IMR-90 (cell line): ENCODE results near the gene LY86. TPM values are rescaled to one million over a fixed set of nuclear protein-coding genes. Genes with fewer than 3 reads are reported as not detected.

Experiments
- ATAC-seq: fragments of 200-7000 bp; cut with Tn5 transposase; 2 replicates; pipeline ENCODE4 v1.9.1; 2020; ENCODE audit warnings: low read depth, mild to moderate bottlenecking, moderate library complexity
- BruUV-seq: library from RNA; stranded (reverse); fragments of 400-500 nt; replicated peaks from 2 replicates; lab custom pipeline; 2021; lab: Mats Ljungman, UMichigan
- CTCF ChIA-PET: fragments of 300-600 bp; formaldehyde crosslinking; extraction: SDS; loops from one replicate; lab custom pipeline; 2021; ENCODE audit warnings: antibody characterized with exemption; lab: Yijun Ruan, JAX
- POLR2A ChIA-PET: fragments of 300-600 bp; sonication (Branson Sonifier 250); formaldehyde crosslinking; loops from one replicate; lab custom pipeline; 2022; ENCODE audit warnings: antibody characterized with exemption; ENCODE audit not compliant: unreplicated experiment; lab: Charles Lee
- DNase-seq: peaks from one replicate; pipeline ENCODE4 v3.0.0; 2013
- H2AFZ ChIP-seq: replicated peaks from 2 replicates; pipeline ENCODE3; 2013; ENCODE audit warnings: low read length, mild to moderate bottlenecking; ENCODE audit not compliant: poor library complexity
- H2AK5ac ChIP-seq: 2 replicates; pipeline ENCODE4 v1.6.1; 2013; ENCODE audit warnings: low read depth, low read length, inconsistent platforms
- H2AK9ac ChIP-seq: replicated peaks from 2 replicates; pipeline ENCODE3; 2013; ENCODE audit warnings: mild to moderate bottlenecking, low read depth, low read length, moderate library complexity; ENCODE audit not compliant: poor library complexity
- H2BK120ac ChIP-seq: 2 replicates; pipeline ENCODE4 v1.6.1; 2013; ENCODE audit warnings: low read depth, low read length, inconsistent platforms
- H2BK15ac ChIP-seq: 3 replicates; pipeline ENCODE4 v1.6.1; 2013; ENCODE audit warnings: low read depth, low read length, inconsistent platforms
- H2BK20ac ChIP-seq: 2 replicates; pipeline ENCODE4 v1.6.1; 2013; ENCODE audit warnings: low read depth, mild to moderate bottlenecking, inconsistent platforms, low read length, moderate library complexity
- H2BK5ac ChIP-seq: 2 replicates; pipeline ENCODE4 v1.6.1; 2013; ENCODE audit warnings: mild to moderate bottlenecking, low read depth, low read length, inconsistent platforms; ENCODE audit not compliant: poor library complexity, severe bottlenecking
- H3K14ac ChIP-seq: replicated peaks from 2 replicates; pipeline ENCODE4 v1.6.1; 2013; ENCODE audit warnings: low read depth, low read length, inconsistent platforms
- H3K18ac ChIP-seq: 2 replicates; pipeline ENCODE4 v1.6.1; 2013; ENCODE audit warnings: low read depth, low read length, control low read depth
- H3K23ac ChIP-seq: 2 replicates; pipeline ENCODE4 v1.6.1; 2013; ENCODE audit warnings: low read depth, low read length, inconsistent platforms
- H3K27ac ChIP-seq: 2 replicates; pipeline ENCODE4 v1.5.1; 2013; ENCODE audit warnings: mild to moderate bottlenecking, control low read depth, low read length; ENCODE audit not compliant: insufficient read depth
- H3K27me3 ChIP-seq: 2 replicates; pipeline ENCODE4 v1.6.1; 2013; ENCODE audit warnings: low read length; ENCODE audit not compliant: control insufficient read depth, insufficient read depth
- H3K36me3 ChIP-seq: 2 replicates; pipeline ENCODE4 v1.6.1; 2013; ENCODE audit warnings: low read length, mixed read lengths; ENCODE audit not compliant: control insufficient read depth, insufficient read depth
- H3K4ac ChIP-seq: 2 replicates; pipeline ENCODE4 v1.6.1; 2013; ENCODE audit warnings: low read depth, low read length, inconsistent platforms
- H3K4me1 ChIP-seq: 2 replicates; pipeline ENCODE4 v1.6.1; 2013; ENCODE audit warnings: low read length, mixed read lengths; ENCODE audit not compliant: control insufficient read depth, insufficient read depth
- H3K4me2 ChIP-seq: 2 replicates; pipeline ENCODE4 v1.6.1; 2013; ENCODE audit warnings: low read depth, mild to moderate bottlenecking, control low read depth, low read length, moderate library complexity
- H3K4me3 ChIP-seq: 2 replicates; pipeline ENCODE4 v1.5.1; 2013; ENCODE audit warnings: low read depth, mild to moderate bottlenecking, control low read depth, low read length, moderate library complexity; ENCODE audit not compliant: insufficient read depth
- H3K56ac ChIP-seq: 2 replicates; pipeline ENCODE4 v1.6.1; 2013; ENCODE audit warnings: low read length, inconsistent platforms; ENCODE audit not compliant: insufficient read depth; ENCODE audit errors: extremely low read depth
- H3K79me1 ChIP-seq, 2 experiments: 2 replicates each; pipeline ENCODE4 v1.6.1; 2013; ENCODE audit warnings: low read length in 2 of 2, inconsistent platforms in 1 of 2, low read depth in 1 of 2
- H3K9ac ChIP-seq: 2 replicates; pipeline ENCODE4 v1.6.1; 2013; ENCODE audit warnings: low read depth, low read length, control low read depth
- H3K9me1 ChIP-seq: 2 replicates; pipeline ENCODE4 v1.6.1; 2013; ENCODE audit warnings: low read length, inconsistent platforms; ENCODE audit not compliant: insufficient read depth
- H3K9me3 ChIP-seq: 2 replicates; pipeline ENCODE4 v1.6.1; 2013; ENCODE audit warnings: low read length; ENCODE audit not compliant: control insufficient read depth, insufficient read depth
- H4K20me1 ChIP-seq: 2 replicates; pipeline ENCODE4 v1.6.1; 2013; ENCODE audit warnings: low read length, inconsistent platforms; ENCODE audit not compliant: insufficient read depth
- H4K5ac ChIP-seq: 2 replicates; pipeline ENCODE4 v1.6.1; 2013; ENCODE audit warnings: mild to moderate bottlenecking, low read depth, low read length, control low read depth
- H4K8ac ChIP-seq, 2 experiments: 2 replicates each; pipeline ENCODE4 v1.6.1; 2013; ENCODE audit warnings: low read depth in 2 of 2, low read length in 2 of 2, control low read depth in 1 of 2, inconsistent platforms in 1 of 2
- H4K91ac ChIP-seq: 2 replicates; pipeline ENCODE4 v1.6.1; 2013; ENCODE audit warnings: low read depth, low read length, inconsistent platforms; ENCODE audit not compliant: insufficient read depth
- CEBPB ChIP-seq: IDR thresholded peaks from 2 replicates; pipeline ENCODE4 v1.6.1; 2012; ENCODE audit warnings: low read depth, low read length, improper control_type of control experiment
- CHD1 ChIP-seq: IDR thresholded peaks from 2 replicates; pipeline ENCODE4 v1.6.1; 2012; ENCODE audit warnings: low read depth, low read length, improper control_type of control experiment
- CTCF ChIP-seq: conservative IDR thresholded peaks from 2 replicates; pipeline ENCODE4 v1.5.1; 2012; ENCODE audit warnings: mild to moderate bottlenecking, low read depth, low read length, improper control_type of control experiment
- FOS ChIP-seq: fragments of 150-350 bp; IDR thresholded peaks from 2 replicates; pipeline ENCODE4 v1.6.1; 2016; ENCODE audit warnings: low read depth, low read length
- MAFK ChIP-seq: IDR thresholded peaks from 2 replicates; pipeline ENCODE4 v1.6.1; 2012; ENCODE audit warnings: low read depth, low read length, improper control_type of control experiment
- NFE2L2 ChIP-seq: fragments of 150-350 bp; IDR thresholded peaks from 2 replicates; pipeline ENCODE4 v1.6.1; 2016; ENCODE audit warnings: low read depth, mild to moderate bottlenecking, low read length
- POLR2A ChIP-seq: IDR thresholded peaks from 2 replicates; pipeline ENCODE4 v1.6.1; 2012; ENCODE audit warnings: mild to moderate bottlenecking, low read depth, low read length
- RCOR1 ChIP-seq: IDR thresholded peaks from 2 replicates; pipeline ENCODE4 v1.6.1; 2012; ENCODE audit warnings: mild to moderate bottlenecking, low read length, improper control_type of control experiment; ENCODE audit not compliant: insufficient replicate concordance
- RFX5 ChIP-seq: IDR thresholded peaks from 2 replicates; pipeline ENCODE4 v1.8.0; 2012; ENCODE audit warnings: low read depth, mild to moderate bottlenecking, low read length, moderate library complexity
- SMC3 ChIP-seq: fragments of 150-350 bp; IDR thresholded peaks from 2 replicates; pipeline ENCODE4 v1.6.1; 2016; ENCODE audit warnings: low read depth, mild to moderate bottlenecking, antibody characterized with exemption, low read length, moderate library complexity
- USF2 ChIP-seq: fragments of 150-350 bp; IDR thresholded peaks from 2 replicates; pipeline ENCODE4 v1.6.1; 2017; ENCODE audit warnings: mild to moderate bottlenecking, antibody characterized with exemption, low read length, low read depth
- WGBS, 2 experiments: methylation state at CpG; one replicate each; pipeline versions ENCODE4 v1.1.5 to v1.1.7; 2013; ENCODE audit warnings: missing lambda C conversion rate in 2 of 2; ENCODE audit not compliant: insufficient read length in 1 of 2; ENCODE audit errors: extremely low coverage in 2 of 2; 5-methylcytosine and 5-hydroxymethylcytosine counted together
- dilution Hi-C: fragments of 300-500 bp; cut with HindIII; formaldehyde crosslinking; loops from one replicate; pipeline ENCODE4 v1.14.3; 2018; ENCODE audit warnings: low sequenced_read_pairs; ENCODE audit not compliant: unreplicated experiment
- in situ Hi-C: fragments of 300-500 bp; cut with MboI; formaldehyde crosslinking; loops from 3 replicates; pipeline ENCODE4 v1.14.3; 2019; ENCODE audit warnings: low sequenced_read_pairs, inconsistent platforms, mixed read lengths
- intact Hi-C: fragments of 100-400 bp; cut with micrococcal nuclease; formaldehyde crosslinking; loops from 2 replicates; pipeline ENCODE4 v1.10.0; 2022
- polyA plus RNA-seq, 3 experiments: library from polyadenylated mRNA; depleted of rRNA; stranded (reverse); fragments of >200 nt; gene quantifications; 2 replicates each; pipeline ENCODE4 v1.2.3, GENCODE V29; 2012; ENCODE audit warnings: low replicate concordance in 1 of 3
- total RNA-seq: library from RNA; depleted of rRNA; stranded (reverse); fragments of >200 nt; gene quantifications from 2 replicates; pipeline ENCODE4 v1.2.3, GENCODE V29; 2012

Gene LY86
- total and polyA plus RNA-seq, 2 of the 4 experiments (the other 2 are of a cell fraction), result not detected

GRCh38 chr6:6599468-6599873 is 11.0 kb downstream of the LY86 start:
- H4K20me1 ChIP-seq, result no peaks in the 10 kb centered on the region
- BruUV-seq, result no TSS peak
- no peaks in the 10 kb centered on the region for H3K36me3 ChIP-seq
- no peak overlapping the region for H2AFZ ChIP-seq
- no peaks in the 10 kb centered on the region for H3K79me1 ChIP-seq
- no peak overlapping the region for H2BK5ac ChIP-seq
- H2AK5ac ChIP-seq, result no peak overlapping the region
- dilution Hi-C loops, result no loop called here
- no peak overlapping the region for H4K8ac ChIP-seq
- H2BK20ac ChIP-seq, result no peak overlapping the region
- no peak overlapping the region for H3K18ac ChIP-seq
- WGBS, 2 experiments, result no CpG with 5 or more reads among the region's 4 CpGs
- H3K9me1 ChIP-seq, result no peaks in the 10 kb centered on the region
- no peak overlapping the region for H3K14ac ChIP-seq
- H3K9me3 ChIP-seq, result peaks cover 12% of the 10 kb centered on the region
- intact Hi-C loops, result no loop called here
- TF ChIP-seq MAFK (no peak), NFE2L2 (no peak), CTCF (no peak), POLR2A (no peak), RFX5 (no peak), FOS (no peak), USF2 (no peak), CHD1 (no peak), CEBPB (no peak), SMC3 (no peak), RCOR1 (no peak)
- no peak overlapping the region for H3K4ac ChIP-seq
- H3K27me3 ChIP-seq, result no peaks in the 10 kb centered on the region
- H4K5ac ChIP-seq, result no peak overlapping the region
- POLR2A ChIA-PET, result no interaction called here
- no peak overlapping the region for H2BK120ac ChIP-seq
- no peaks in the 10 kb centered on the region for H3K4me1 ChIP-seq
- no peak overlapping the region for H3K4me2 ChIP-seq
- CTCF ChIA-PET, result no interaction called here
- H3K4me3 ChIP-seq, result no peak overlapping the region
- DNase-seq, result no peak
- ATAC-seq, result no peak
- H2BK15ac ChIP-seq, result no peak overlapping the region
- no peak overlapping the region for H3K23ac ChIP-seq
- in situ Hi-C loops, result no loop called here
- H2AK9ac ChIP-seq, result no peak overlapping the region
- no peak overlapping the region for H3K56ac ChIP-seq
- H4K91ac ChIP-seq, result no peak overlapping the region
- H3K9ac ChIP-seq, result no peak overlapping the region
- H3K27ac ChIP-seq, result no peak overlapping the region
